K562 (cell line): Measurements from ENCODE around the gene B4GALNT4.

Source experiments
- AFF4 ChIP-seq: sonication (generic); formaldehyde crosslinking; IDR thresholded peaks from 2 replicates; pipeline ENCODE4 v1.8.0; 2023; ENCODE audit warnings: mild to moderate bottlenecking, missing genetic modification reagents
- BACH1 ChIP-seq: fragments of 200-800 bp; sonication (Bioruptor generic); IDR thresholded peaks from 2 replicates; pipeline ENCODE4 v1.6.1; 2016; ENCODE audit warnings: missing genetic modification characterization, missing compliant biosample characterization
- E2F1 ChIP-seq: sonication (generic); formaldehyde crosslinking; IDR thresholded peaks from 2 replicates; pipeline ENCODE4 v1.8.1; 2023; ENCODE audit warnings: mild to moderate bottlenecking, missing genetic modification reagents, moderate library complexity
- EP400 ChIP-seq: fragments of 450-650 bp; IDR thresholded peaks from 2 replicates; pipeline ENCODE4 v1.6.1; 2017; ENCODE audit warnings: antibody characterized with exemption, mild to moderate bottlenecking, moderate library complexity
- KAT7 ChIP-seq: sonication (generic); formaldehyde crosslinking; IDR thresholded peaks from 2 replicates; pipeline ENCODE4 v1.8.0; 2022; ENCODE audit warnings: missing genetic modification reagents, mild to moderate bottlenecking, borderline replicate concordance
- WHSC1 ChIP-seq: IDR thresholded peaks from one replicate; pipeline ENCODE4 v1.6.1; 2012; ENCODE audit warnings: low read length, control low read depth, inconsistent platforms
- TF ChIP-seq, protein P1 (sequence below): fragments of 450-650 bp; IDR thresholded peaks from 2 replicates; pipeline ENCODE4 v1.6.1; 2017; ENCODE audit warnings: antibody characterized with exemption, mild to moderate bottlenecking

- TF ChIP-seq KAT7 (CRISPR knock-in tag) (no peak), BACH1 (no peak), E2F1 (no peak), WHSC1 (no peak), EP400 (peak; percentile 20; the same call in 1 of the 2 replicates), AFF4 (CRISPR knock-in tag) (no peak)
- TF ChIP-seq, protein P1, sequence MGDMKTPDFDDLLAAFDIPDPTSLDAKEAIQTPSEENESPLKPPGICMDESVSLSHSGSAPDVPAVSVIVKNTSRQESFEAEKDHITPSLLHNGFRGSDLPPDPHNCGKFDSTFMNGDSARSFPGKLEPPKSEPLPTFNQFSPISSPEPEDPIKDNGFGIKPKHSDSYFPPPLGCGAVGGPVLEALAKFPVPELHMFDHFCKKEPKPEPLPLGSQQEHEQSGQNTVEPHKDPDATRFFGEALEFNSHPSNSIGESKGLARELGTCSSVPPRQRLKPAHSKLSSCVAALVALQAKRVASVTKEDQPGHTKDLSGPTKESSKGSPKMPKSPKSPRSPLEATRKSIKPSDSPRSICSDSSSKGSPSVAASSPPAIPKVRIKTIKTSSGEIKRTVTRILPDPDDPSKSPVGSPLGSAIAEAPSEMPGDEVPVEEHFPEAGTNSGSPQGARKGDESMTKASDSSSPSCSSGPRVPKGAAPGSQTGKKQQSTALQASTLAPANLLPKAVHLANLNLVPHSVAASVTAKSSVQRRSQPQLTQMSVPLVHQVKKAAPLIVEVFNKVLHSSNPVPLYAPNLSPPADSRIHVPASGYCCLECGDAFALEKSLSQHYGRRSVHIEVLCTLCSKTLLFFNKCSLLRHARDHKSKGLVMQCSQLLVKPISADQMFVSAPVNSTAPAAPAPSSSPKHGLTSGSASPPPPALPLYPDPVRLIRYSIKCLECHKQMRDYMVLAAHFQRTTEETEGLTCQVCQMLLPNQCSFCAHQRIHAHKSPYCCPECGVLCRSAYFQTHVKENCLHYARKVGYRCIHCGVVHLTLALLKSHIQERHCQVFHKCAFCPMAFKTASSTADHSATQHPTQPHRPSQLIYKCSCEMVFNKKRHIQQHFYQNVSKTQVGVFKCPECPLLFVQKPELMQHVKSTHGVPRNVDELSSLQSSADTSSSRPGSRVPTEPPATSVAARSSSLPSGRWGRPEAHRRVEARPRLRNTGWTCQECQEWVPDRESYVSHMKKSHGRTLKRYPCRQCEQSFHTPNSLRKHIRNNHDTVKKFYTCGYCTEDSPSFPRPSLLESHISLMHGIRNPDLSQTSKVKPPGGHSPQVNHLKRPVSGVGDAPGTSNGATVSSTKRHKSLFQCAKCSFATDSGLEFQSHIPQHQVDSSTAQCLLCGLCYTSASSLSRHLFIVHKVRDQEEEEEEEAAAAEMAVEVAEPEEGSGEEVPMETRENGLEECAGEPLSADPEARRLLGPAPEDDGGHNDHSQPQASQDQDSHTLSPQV, result no peak
These were observed 28.5 kb upstream of the B4GALNT4 start for GRCh38 chr11:340539-341512.
